Measurements from ENCODE around the gene AQP7.
"Not testable (repeated sequence)": the region's sequence is repeated elsewhere in the genome, so short reads cannot be mapped to it uniquely, and the experiment has no call there.

AQP7 gene

GRCh38 chr9:33393581-33393980 lies 8.8 kb downstream of the AQP7 start:
- no peak for DNase-seq

DNA sequence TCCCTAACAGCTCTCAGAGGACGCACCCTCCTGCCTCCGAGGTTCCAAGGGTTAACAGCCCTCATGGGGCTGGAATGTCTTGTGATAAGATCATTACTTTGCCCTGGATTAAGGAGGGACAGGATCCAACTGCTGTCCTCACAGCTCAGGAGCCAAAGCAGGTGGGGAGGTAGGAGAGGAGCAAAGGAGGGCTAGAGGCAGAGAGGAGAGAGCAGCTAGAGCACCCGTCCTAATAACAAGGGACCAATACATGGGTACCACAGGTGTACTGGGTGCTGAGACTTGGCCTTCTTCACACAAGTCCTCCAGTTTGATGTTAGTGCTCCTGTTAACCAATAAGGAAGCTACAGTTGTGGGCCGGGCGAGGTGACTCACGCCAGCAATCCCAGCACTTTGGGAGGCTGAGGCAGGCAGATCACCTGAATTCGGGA lies 9.8 kb downstream of the AQP7 start:
- DNase-seq = not testable (repeated sequence)

- not testable (repeated sequence) for DNase-seq
These were observed 11.1 kb downstream of the AQP7 start for GRCh38 chr9:33391111-33391771.

DNA sequence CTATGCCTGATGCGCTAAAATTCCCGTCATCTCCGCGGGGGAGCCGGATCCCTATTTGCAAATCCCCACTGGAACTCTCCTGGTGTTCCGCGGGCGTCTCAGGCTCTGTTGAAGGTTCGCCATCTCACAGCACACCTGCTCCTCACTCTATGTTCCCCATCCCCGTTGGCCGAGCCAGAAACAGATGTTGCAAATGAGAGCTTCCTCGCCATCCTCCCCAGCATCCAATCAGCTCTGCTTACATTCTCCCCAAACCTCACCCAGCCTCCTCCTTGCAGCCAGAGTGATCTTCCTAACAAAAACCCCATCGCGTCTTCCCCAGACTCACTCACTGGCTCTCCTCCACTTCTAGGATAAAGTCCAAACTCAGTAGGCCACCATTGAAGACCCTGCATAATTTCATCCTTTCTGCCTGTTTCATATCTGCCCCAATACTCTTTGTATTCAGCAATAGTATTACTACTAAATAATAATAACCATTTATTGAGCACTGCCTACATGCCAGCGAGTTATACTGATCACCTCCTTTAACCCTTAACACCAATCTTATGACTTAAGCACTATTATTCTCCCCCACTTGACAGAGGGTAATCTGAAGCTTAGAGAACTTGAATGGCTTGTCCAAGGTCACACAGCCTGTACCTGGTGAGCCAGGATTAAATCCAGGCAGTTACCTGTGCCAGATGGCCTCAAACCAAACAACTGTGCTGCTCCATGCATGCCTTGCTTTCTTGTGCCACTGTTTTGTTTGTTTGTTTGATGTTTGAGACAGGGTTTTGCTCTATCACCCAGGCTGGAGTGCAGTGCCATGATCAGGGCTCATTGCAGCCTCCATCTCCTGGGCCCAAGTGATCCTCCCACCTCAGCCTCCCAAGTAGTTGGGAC lies 14.0 kb downstream of the AQP7 start:
- DNase-seq = no peak

GRCh38 chr9:33386998-33387397 lies 15.4 kb downstream of the AQP7 start:
- not testable (repeated sequence) for DNase-seq

DNA sequence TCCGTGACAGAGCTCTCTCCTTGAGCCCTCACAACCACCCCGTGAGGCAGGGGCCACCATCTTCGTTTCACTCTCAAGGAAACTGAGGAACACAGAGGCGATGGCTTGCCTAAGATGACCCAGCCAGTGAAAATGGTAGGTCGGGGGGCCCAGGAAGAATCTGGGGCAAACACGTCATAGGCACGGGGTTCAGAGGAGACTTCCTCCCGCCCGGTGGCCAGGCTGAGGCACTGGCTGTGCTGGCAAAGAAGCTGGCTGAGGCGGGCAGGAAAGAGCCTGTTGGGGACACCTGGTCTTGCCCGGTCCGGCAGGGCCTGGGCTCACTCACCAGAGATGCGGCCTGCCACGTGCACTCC lies 15.7 kb downstream of the AQP7 start:
- not testable (repeated sequence) for DNase-seq

DNA sequence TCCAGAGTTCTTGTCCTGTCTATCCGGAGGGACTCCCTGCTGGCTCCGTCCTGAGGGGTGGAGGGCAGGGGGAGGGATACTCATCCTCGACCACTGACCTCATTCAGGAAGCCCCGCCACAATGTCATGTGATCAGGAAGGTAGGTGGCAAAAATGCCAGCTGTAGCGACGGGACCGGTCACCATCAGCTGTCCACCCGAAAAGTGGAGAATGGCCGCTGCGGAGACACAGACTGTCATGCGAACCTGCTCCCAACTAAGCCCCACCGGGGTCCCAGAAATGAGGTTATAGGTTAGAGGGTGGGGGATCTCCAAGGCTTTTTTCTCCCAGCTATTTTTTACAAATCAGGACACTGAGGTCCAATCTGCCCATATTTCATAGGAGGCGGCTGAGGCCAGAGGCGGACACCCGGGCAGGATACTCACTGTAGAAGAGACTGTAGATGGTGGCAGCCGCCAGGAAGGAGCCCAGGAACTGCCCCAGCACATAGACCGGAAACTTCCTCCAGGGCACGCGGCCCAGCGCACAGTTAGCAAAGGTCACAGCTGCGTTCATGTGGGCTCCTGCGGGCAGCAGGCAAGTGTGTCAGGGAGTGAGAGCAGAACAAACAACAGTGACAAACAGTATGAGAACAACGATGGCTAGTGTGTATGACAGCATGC lies 16.3 kb downstream of the AQP7 start:
- not testable (repeated sequence) for DNase-seq

DNA sequence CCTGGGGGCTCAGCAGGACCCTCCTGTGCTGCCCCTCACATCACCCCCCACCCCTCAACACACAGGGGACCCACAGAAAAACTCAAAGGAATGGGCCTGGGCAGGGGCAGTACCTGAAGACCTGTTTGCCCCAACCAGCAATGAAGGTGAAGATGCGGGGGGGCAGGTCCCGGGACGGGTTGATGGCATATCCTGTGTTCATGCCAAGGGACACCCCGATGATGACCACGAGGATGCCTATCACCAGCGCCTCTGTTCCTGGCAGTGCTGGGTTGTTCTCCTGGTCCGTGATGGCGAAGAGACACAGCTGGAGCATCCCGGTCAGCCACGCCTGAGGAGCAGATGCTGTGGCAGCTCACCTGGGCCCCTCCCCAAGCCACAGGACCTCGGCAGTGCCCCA lies 16.8 kb downstream of the AQP7 start:
- DNase-seq = not testable (repeated sequence)

GRCh38 chr9:33383396-33383795 lies 19.0 kb downstream of the AQP7 start:
- not testable (repeated sequence) for DNase-seq

DNA sequence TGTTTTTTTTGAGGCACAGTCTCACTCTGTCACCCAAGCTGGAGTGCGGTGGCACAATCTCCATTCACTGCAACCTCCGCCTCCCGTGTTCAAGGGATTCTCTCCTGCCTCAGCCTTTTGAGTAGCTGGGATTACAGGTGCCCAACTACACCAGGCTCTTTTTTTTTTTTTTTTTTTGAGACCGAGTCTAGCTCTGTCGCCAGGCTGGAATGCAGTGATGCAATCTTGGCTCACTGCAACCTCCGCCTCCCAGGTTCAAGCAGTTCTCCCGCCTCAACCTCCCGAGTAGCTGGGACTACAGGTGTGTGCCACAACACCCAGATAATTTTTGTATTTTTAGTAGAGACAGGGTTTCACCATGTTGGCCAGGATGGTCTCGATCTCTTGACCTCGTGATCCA lies 20.0 kb downstream of the AQP7 start:
- not testable (repeated sequence) for DNase-seq

DNA sequence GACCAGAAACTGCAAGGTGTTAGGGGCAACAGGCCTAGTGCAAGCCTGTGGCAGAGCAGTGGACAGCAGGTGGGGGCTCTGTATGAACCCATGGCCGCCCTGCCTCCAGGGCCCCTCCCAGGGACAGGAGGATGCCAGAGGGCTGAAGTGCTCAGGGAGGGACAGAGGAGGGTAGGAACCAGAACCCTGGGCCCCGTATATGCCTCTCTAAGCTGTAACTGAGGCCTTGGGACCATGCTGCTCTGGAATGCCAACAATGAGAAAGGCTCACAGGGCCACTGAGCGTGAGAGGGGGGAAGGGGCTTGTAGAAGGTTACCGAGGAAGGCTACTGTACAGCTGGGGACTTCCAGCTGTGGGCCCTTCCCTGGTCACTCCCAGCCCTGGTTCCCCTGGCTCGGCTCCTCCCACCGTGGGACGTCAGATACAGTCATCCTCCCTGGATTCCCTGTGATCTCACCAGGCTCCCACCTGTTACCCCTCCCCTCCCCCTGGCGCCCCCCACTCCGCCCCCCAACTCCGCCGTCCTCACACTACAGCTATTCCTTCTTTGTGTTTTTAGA lies 21.1 kb downstream of the AQP7 start:
- DNase-seq = no peak

- DNase-seq = no peak
These were observed 21.8 kb downstream of the AQP7 start for GRCh38 chr9:33380390-33381094.

DNA sequence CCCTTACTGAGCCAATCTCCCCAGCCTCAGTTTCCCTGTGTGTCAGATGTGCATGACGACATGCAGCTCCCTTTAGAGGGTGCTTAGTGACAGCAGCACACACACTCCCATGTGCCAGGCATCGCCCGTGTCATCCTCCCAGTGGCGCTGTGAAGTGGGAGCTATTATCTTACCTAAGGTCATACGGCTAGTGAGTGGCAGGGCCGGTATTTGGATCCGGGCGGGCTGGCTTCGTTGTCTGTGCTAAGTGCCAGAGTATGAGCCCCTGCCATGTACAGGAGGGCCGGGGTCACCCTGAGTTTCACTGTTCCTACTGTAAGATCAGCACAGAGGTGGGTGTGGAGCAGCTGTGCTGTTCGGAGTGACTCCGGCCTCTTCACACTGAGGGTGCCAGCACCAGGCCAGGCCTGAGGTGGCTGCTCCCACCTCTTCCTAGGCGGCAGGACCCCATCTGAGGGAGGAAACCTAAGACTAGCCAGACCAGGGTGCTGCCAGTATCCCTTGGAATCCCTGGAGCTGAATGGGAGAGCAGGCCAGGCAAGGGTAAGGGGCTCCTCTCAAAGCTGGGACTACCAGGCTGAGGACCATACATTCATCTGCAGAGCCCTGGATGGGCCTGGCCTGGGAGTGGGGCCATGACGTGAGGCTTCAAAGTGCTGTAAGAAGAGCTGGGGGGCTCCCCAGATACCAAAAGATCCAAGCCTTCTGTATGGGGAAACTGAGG lies 22.5 kb downstream of the AQP7 start:
- DNase-seq = no peak

DNA sequence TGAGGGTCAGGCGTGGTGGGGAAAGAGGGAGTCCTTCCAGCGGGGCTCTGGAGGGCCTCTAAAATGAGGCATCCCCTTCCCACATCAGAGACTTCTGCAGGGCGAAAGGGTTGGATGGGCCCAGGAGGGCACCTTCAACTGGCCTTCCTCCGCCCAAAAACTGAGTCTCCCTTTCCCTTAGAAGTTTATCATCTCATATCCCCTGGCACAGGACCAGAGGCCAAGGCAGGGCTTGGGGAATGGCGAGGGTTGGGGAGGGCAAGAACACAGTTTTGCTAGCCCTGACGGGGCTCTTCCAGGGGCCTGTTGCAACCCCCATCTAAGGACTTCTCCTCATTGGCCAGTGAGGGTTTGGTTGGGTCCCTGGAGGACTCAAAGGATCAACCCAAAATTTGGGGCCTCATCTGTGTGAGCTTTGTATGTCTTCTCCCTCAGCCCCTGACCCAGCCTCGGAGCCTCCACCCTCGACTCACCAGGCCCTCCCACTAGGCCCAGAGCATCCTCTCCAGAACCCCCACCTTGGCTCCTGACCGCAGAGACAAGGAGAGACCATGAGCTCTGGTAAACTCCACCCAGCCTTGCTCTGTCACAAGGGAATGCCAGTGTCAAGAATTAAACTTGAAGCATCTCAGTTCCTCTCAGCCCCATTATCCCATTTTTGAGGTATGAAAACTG lies 24.1 kb downstream of the AQP7 start:
- DNase-seq = no peak

- no peak for DNase-seq
These were observed 25.2 kb downstream of the AQP7 start for GRCh38 chr9:33377089-33377715.

GRCh38 chr9:33375841-33376321 lies 26.5 kb downstream of the AQP7 start:
- no peak for DNase-seq

GRCh38 chr9:33375238-33375840 lies 27.0 kb downstream of the AQP7 start:
- no peak for DNase-seq

GRCh38 chr9:33374634-33375237 lies 27.6 kb downstream of the AQP7 start:
- DNase-seq = peak; percentile 77

DNA sequence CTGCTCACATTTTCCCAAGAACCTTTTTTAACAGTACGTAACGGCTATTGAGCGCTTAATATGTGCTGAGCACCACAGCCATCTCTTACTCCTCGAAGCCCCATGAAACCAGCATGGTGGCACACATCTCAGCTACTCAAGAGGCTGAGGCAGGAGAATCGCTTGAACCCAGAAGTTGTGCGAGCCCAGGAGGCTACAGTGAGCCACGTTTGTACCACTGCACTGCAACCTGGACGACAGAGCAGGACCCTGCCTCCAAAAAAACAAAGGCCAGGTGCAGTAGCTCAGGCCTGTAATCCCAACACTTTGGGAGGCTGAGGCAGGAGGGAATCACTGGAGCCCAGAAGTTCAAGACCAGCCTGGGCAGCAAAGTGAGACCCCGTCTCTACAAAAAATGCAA lies 28.2 kb downstream of the AQP7 start:
- no peak for DNase-seq

GRCh38 chr9:33372900-33373299 lies 29.5 kb downstream of the AQP7 start:
- no peak for DNase-seq
